AG10803 (cell line): ENCODE results near the gene CD244.
"Not testable (repeated sequence)": the region's sequence is repeated elsewhere in the genome, so short reads cannot be mapped to it uniquely, and the experiment has no call there.

Experiments
- DNase-seq: peaks from one replicate; pipeline ENCODE4 v3.0.0; 2010; ENCODE audit warnings: low read depth
- H3K4me3 ChIP-seq: 2 replicates; pipeline ENCODE4 v1.5.1; 2011; ENCODE audit warnings: mild to moderate bottlenecking, low read length, control low read depth
- TF ChIP-seq, protein P1 (sequence below): conservative IDR thresholded peaks from 2 replicates; pipeline ENCODE4 v1.5.1; 2011; ENCODE audit warnings: mild to moderate bottlenecking, low read length, control low read depth, inconsistent platforms

The CD244 gene

DNA sequence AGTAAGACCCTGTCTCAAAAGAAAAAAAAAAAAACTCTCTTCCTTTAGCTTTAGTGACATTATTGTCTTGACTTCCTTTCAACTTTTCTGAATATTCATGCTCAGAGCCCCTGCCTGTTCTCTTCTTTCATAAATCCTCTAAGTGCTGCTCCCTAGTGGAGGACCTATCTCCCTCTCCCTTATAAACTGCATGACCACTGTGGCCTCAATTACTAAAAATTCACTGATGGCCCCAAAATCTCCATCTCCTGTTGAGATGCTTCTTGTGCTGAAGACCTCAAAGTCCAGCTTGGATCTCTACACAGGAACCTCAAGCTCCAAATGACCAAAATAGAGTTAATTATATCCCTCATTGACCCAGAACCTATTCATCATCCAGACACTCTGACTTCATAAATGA is 14.5 kb upstream of the CD244 start:
- no peak overlapping the region for H3K4me3 ChIP-seq
- DNase-seq = no peak
- TF ChIP-seq, protein P1, sequence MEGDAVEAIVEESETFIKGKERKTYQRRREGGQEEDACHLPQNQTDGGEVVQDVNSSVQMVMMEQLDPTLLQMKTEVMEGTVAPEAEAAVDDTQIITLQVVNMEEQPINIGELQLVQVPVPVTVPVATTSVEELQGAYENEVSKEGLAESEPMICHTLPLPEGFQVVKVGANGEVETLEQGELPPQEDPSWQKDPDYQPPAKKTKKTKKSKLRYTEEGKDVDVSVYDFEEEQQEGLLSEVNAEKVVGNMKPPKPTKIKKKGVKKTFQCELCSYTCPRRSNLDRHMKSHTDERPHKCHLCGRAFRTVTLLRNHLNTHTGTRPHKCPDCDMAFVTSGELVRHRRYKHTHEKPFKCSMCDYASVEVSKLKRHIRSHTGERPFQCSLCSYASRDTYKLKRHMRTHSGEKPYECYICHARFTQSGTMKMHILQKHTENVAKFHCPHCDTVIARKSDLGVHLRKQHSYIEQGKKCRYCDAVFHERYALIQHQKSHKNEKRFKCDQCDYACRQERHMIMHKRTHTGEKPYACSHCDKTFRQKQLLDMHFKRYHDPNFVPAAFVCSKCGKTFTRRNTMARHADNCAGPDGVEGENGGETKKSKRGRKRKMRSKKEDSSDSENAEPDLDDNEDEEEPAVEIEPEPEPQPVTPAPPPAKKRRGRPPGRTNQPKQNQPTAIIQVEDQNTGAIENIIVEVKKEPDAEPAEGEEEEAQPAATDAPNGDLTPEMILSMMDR = no peak

DNA sequence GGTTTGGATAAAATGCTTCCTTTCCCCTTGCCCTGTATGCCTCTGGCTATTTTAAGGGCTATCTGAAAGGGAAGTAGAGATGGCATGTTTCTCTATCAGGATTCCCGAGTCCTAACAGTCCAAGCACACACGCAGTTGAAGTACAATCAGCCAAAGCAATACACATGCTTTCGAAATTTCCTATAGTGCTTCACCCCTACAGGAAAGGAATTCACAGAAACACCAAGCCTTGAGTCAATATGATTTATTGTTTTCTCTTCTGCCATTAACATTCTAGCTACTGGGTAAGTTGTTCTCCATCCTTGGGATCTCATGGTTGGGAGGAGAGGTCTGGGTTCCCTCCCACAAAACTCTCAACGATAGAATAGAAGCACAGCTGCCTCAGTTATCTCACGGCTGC is 13.6 kb upstream of the CD244 start:
- TF ChIP-seq, protein P1 = no peak
- DNase-seq = no peak
- H3K4me3 ChIP-seq = no peak overlapping the region

DNA sequence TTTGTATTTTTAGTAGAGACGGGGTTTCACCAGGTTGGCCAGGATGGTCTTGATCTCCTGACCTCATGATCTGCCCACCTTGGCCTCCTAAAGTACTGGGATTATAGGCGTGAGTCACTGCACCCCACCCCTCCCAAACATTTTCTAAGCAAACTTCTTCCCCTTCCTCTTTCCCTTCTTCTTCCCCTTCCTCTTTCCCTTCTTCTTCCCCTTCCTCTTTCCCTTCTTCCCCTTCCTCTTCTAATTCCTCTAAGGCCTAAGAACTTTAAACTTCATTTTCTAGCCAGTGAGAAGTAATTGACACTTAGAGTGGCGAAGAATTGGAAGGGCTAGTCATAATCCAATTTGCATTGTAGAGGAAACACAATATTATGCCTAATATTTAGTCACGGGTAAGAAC is 12.9 kb upstream of the CD244 start:
- H3K4me3 ChIP-seq, DNase-seq: not testable (repeated sequence)

DNA sequence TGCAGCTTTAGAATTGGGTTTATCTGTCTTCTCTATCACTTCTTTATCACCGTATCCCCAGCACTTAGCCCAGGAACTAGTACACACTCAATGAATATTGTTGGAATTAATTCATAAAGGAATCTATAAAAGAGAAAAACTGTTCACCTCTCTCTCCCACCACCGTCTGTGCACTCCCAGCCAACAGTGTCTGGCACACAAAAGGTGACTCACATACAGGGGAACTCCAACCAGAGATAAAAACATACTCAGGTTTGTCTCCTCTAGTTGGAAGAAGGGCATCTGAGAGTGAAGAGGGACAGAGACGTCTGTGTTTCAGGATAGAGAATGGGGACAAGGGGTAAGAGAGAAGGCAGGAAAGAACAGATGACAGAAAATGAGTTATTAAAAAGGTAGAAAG is 12.2 kb upstream of the CD244 start:
- DNase-seq = no peak
- no peak overlapping the region for H3K4me3 ChIP-seq
- TF ChIP-seq, protein P1 = no peak

DNA sequence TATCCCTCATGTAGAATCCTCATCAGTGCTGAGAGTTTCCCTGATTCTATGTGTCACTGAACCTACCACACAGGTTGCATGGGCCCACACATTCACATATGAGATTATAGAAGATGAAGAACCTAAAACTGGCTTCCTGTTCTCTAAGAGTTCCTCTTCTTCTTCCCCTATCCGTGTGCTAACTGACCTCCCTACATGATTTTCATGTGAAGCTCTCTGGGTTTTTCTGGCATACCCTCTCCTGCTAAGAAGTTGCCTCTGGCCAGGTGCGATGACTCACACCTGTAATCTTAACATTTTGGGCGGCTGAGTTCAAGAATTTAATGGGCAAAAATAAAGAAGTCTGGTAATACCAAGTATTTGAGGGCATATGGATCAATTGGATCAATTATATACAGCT is 5.5 kb upstream of the CD244 start:
- no peak for DNase-seq
- H3K4me3 ChIP-seq = no peak overlapping the region
- TF ChIP-seq, protein P1 = no peak

DNA sequence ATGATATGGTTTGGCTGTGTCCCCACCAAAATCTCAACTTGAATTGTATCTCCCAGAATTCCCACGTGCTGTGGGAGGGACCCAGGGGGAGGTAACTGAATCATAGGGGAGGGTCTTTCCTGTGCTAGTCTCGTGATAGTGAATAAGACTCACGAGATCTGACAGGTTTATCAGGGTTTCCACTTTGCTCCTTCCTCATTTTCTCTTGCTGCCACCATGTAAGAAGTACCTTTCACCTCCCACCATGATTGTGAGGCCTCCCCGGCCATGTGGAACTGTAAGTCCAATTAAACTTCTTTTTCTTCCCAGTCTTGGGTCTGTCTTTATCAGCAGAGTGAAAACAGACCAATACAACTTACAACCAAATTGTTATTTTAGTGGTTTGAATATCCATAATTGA is 5.0 kb upstream of the CD244 start:
- DNase-seq, H3K4me3 ChIP-seq: not testable (repeated sequence)

DNA sequence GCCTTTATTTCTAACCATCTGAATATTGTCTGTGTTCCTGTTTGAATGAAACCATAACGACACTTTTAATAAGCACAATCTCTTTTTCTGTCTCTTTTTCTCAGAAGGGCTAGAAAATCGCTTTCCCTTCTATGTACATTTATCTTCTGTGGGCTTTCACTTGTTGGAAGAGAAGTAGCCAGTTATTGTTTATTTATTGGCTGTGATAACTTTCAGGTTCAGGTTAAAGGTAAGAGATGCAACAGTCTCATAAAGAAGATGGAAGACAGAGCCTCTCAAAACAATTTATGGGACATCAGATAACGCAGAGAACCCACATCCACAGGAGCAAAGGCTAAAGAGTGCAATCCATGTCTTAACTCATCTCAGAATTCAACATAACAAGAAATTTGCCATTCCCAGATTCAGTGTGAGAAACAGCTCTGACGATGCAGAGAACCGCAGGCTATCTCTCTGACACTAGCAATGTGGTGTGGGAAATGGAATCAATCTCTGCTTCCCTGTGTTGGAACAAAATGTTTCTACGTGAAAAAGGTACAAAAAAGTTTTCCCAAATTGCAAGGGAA is 4.1 kb upstream of the CD244 start:
- DNase-seq = no peak
- TF ChIP-seq, protein P1 = no peak

DNA sequence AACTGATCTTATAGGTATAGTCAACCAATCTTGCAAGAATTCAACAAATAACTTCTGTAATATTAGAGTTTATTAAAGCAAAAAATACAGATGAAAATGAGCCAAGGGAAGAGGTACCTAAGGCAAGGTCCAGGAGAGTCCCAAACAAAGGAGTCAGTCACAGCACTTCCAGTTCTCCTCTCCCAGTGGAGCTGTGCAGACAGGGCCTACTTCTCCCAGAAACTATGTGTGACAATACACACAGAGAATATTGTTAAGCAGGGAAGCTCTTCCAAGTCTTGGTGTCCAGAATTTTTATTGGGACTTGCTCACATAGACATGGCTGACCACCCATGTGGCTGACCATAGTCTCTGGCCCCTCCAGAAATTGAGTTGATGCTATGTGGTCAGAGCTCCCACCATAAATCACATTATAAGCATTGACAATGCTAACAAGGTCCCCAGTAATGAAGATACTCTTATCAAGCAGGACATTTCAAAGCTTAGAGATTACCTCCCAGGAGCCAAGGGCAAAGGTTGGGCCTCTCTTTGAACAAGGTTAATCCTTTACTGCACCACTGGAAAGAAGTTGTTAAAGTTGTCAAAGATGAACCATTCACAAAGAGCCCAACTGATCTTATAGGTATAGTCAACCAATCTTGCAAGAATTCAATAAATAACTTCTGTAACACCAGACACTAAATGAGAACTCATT is 3.5 kb upstream of the CD244 start:
- no peak overlapping the region for H3K4me3 ChIP-seq
- DNase-seq = no peak
- TF ChIP-seq, protein P1 = no peak

More for the DNA sequence above, 4.1 kb upstream of the CD244 start:
- H3K4me3 ChIP-seq = no peak overlapping the region
